Measurements from ENCODE around the gene ACVRL1. TPM values are rescaled to one million over a fixed set of nuclear protein-coding genes. Genes with fewer than 3 reads are reported as not detected.

The ACVRL1 gene
- total and polyA plus RNA-seq, 2 donors (not counting 1 experiment from before 2014, with no cell fraction given) = 8.9 to 36.2 TPM

GRCh38 chr12:51921017-51921725 is 13.9 kb downstream of the ACVRL1 start:
- DNase-seq (ENCODE audit: low read depth in 2 of 2) = no peak

GRCh38 chr12:51922146-51922545 is 14.8 kb downstream of the ACVRL1 start:
- TF ChIP-seq CTCF (conservative IDR thresholded peaks at IDR 0.05 in 1 of 2, IDR thresholded peaks at IDR 0.05 in 1 of 2; ENCODE audit: low read depth in 1 of 2, low read length in 2 of 2) (no peak), EZH2 (IDR thresholded peaks at IDR 0.05; ENCODE audit: low read length, missing control alignments) (no peak)

More at GRCh38 chr12:51921017-51921725, 13.9 kb downstream of the ACVRL1 start:
- no peak overlapping the region for H2AFZ ChIP-seq (ENCODE audit: low read length)
- H3K27ac ChIP-seq (ENCODE audit: insufficient read depth, low read length) = no peak overlapping the region
- TF ChIP-seq EZH2 (IDR thresholded peaks at IDR 0.05; ENCODE audit: low read length, missing control alignments) (no peak), CTCF (conservative IDR thresholded peaks at IDR 0.05 in 1 of 2, IDR thresholded peaks at IDR 0.05 in 1 of 2; ENCODE audit: low read depth in 1 of 2, low read length in 2 of 2) (no peak)
- H3K4me3 ChIP-seq (replicated peaks in 1 of 4; ENCODE audit: control extremely low read depth in 1 of 4, insufficient read depth in 1 of 4, low read depth in 3 of 4, low read length in 4 of 4) = no peak overlapping the region
- H3K4me1 ChIP-seq (ENCODE audit: control insufficient read depth, extremely low read depth, insufficient read depth, low read length) = no peaks in the 10 kb centered on the region
- no peaks in the 10 kb centered on the region for H3K9me3 ChIP-seq (ENCODE audit: control insufficient read depth, insufficient read depth, low read depth, low read length)
- no peak overlapping the region for H3K4me2 ChIP-seq (ENCODE audit: extremely low read depth, insufficient read depth, low read length)
- no peak overlapping the region for H3K9ac ChIP-seq (ENCODE audit: insufficient read depth, low read length)
- H4K20me1 ChIP-seq (ENCODE audit: control insufficient read depth, extremely low read depth, insufficient read depth, low read length) = no peaks in the 10 kb centered on the region
- H3K79me2 ChIP-seq (ENCODE audit: control insufficient read depth, insufficient read depth, low read length) = no peaks in the 10 kb centered on the region
- H3K27me3 ChIP-seq (ENCODE audit: control insufficient read depth, insufficient read depth, low read length) = peaks cover 2% of the 10 kb centered on the region
- no peaks in the 10 kb centered on the region for H3K36me3 ChIP-seq (ENCODE audit: control insufficient read depth, insufficient read depth, low read length)

GRCh38 chr12:51922762-51923505 is 15.6 kb downstream of the ACVRL1 start:
- TF ChIP-seq CTCF (conservative IDR thresholded peaks at IDR 0.05 in 1 of 2, IDR thresholded peaks at IDR 0.05 in 1 of 2; ENCODE audit: low read depth in 1 of 2, low read length in 2 of 2) (no peak), EZH2 (IDR thresholded peaks at IDR 0.05; ENCODE audit: low read length, missing control alignments) (no peak)
- H3K9me3 ChIP-seq (ENCODE audit: control insufficient read depth, insufficient read depth, low read depth, low read length) = no peaks in the 10 kb centered on the region
- H4K20me1 ChIP-seq (ENCODE audit: control insufficient read depth, extremely low read depth, insufficient read depth, low read length) = no peaks in the 10 kb centered on the region
- peak overlapping the region; percentile 17 for H2AFZ ChIP-seq (ENCODE audit: low read length)
- DNase-seq (ENCODE audit: low read depth in 2 of 2) = peak; percentile 33 to 76
- no peaks in the 10 kb centered on the region for H3K4me1 ChIP-seq (ENCODE audit: control insufficient read depth, extremely low read depth, insufficient read depth, low read length)
- H3K79me2 ChIP-seq (ENCODE audit: control insufficient read depth, insufficient read depth, low read length) = no peaks in the 10 kb centered on the region
- no peak overlapping the region for H3K27ac ChIP-seq (ENCODE audit: insufficient read depth, low read length)
- H3K27me3 ChIP-seq (ENCODE audit: control insufficient read depth, insufficient read depth, low read length) = peaks cover 2% of the 10 kb centered on the region
- H3K4me2 ChIP-seq (ENCODE audit: extremely low read depth, insufficient read depth, low read length) = peak overlapping the region; percentile 9
- no peak overlapping the region for H3K4me3 ChIP-seq (replicated peaks in 1 of 4; ENCODE audit: control extremely low read depth in 1 of 4, insufficient read depth in 1 of 4, low read depth in 3 of 4, low read length in 4 of 4)
- no peak overlapping the region for H3K9ac ChIP-seq (ENCODE audit: insufficient read depth, low read length)
- no peaks in the 10 kb centered on the region for H3K36me3 ChIP-seq (ENCODE audit: control insufficient read depth, insufficient read depth, low read length)

More at GRCh38 chr12:51922146-51922545, 14.8 kb downstream of the ACVRL1 start:
- Histone ChIP-seq H3K9ac (ENCODE audit: insufficient read depth, low read length) (no peak overlapping the region), H3K27me3 (ENCODE audit: control insufficient read depth, insufficient read depth, low read length) (peaks cover 2% of the 10 kb centered on the region), H3K4me2 (ENCODE audit: extremely low read depth, insufficient read depth, low read length) (no peak overlapping the region), H3K9me3 (ENCODE audit: control insufficient read depth, insufficient read depth, low read depth, low read length) (no peaks in the 10 kb centered on the region), H3K4me1 (ENCODE audit: control insufficient read depth, extremely low read depth, insufficient read depth, low read length) (no peaks in the 10 kb centered on the region), H3K36me3 (ENCODE audit: control insufficient read depth, insufficient read depth, low read length) (no peaks in the 10 kb centered on the region), H4K20me1 (ENCODE audit: control insufficient read depth, extremely low read depth, insufficient read depth, low read length) (no peaks in the 10 kb centered on the region), H3K27ac (ENCODE audit: insufficient read depth, low read length) (no peak overlapping the region), H3K4me3 (replicated peaks in 1 of 4; ENCODE audit: control extremely low read depth in 1 of 4, insufficient read depth in 1 of 4, low read depth in 3 of 4, low read length in 4 of 4) (no peak overlapping the region), H2AFZ (ENCODE audit: low read length) (no peak overlapping the region), H3K79me2 (ENCODE audit: control insufficient read depth, insufficient read depth, low read length) (no peaks in the 10 kb centered on the region)
- no peak for DNase-seq (ENCODE audit: low read depth in 2 of 2)

Measured in fibroblast of lung (primary cell).